Right atrium auricular region (tissue), 2 donors: ENCODE data around the gene PCDH1. TPM values are rescaled to one million over a fixed set of nuclear protein-coding genes. Genes with fewer than 3 reads are reported as not detected.

Experiments
- DNase-seq: peaks from one replicate; pipeline ENCODE4 v3.0.0-alpha.2; 2019; ENCODE audit warnings: low spot score
- H3K27ac ChIP-seq, 2 donors: fragments of 200-600 bp; sonication (generic); 1 replicate in 1 of 2; 2 replicates in 1 of 2; pipeline ENCODE4 v1.5.1; 2016 to 2019
- H3K27me3 ChIP-seq, 2 donors: fragments of 200-600 bp; sonication (generic); one replicate each; pipeline versions ENCODE4 v1.5.1 to v1.6.0; 2017 to 2019
- H3K36me3 ChIP-seq: fragments of 200-600 bp; sonication (generic); one replicate; pipeline ENCODE4 v1.5.1; 2016
- H3K4me1 ChIP-seq, 2 donors: fragments of 200-600 bp; sonication (generic); one replicate each; pipeline versions ENCODE4 v1.5.1 to v1.6.0; 2017 to 2019
- H3K4me3 ChIP-seq, 2 donors: fragments of 200-600 bp; sonication (generic); 1 replicate in 1 of 2; 2 replicates in 1 of 2; pipeline ENCODE4 v1.5.1; 2017 to 2019; ENCODE audit warnings: mild to moderate bottlenecking in 1 of 2, moderate library complexity in 1 of 2
- H3K9me3 ChIP-seq, 2 donors: fragments of 200-600 bp; sonication (generic); one replicate each; pipeline ENCODE4 v1.5.1; 2019
- total RNA-seq, 2 donors: library from RNA; depleted of rRNA; stranded (reverse); fragments of >200 nt; gene quantifications; one replicate each; pipeline ENCODE4 v1.1.0, GENCODE V29; 2016
- TF ChIP-seq, protein P1 (sequence below), 2 donors: fragments of 200-600 bp; sonication (generic); IDR thresholded peaks; one replicate each; pipeline ENCODE4 v1.5.1; 2019; ENCODE audit warnings: antibody characterized with exemption in 2 of 2

Gene PCDH1
- total RNA-seq, 2 donors from 2014 or later, result 22.1 to 25.3 TPM

DNA sequence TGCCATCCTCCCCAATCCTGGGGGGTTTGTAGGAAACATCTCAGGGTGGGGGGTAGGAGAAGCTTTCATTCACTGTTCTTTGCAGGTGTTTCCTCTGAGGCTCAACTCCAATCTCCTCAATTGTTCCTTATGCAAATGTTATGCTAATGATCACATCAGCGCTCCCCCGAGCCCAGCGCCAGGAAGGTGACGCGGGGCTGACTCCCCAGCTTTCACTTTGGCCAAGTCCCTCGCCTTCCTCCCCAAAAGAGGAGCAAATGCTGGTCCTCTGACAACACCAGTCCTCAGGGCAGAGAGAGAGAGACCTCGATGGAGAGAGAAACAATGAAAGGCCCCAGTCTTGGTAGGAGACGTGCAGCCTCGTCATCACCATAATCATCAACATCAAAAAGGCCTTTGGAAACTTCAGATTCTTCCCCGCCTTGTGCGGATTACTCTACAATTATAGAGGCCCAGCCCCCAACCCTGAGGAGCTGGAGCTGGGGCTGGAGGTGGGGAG, 39.1 kb downstream of the PCDH1 start:
- DNase-seq, result no peak
- Histone ChIP-seq H3K9me3 (no peaks in the 10 kb centered on the region), H3K36me3 (no peaks in the 10 kb centered on the region), H3K4me3 (no peak overlapping the region), H3K27me3 (no peaks in the 10 kb centered on the region), H3K4me1 (peaks cover 0 to 77% of the 10 kb centered on the region in 2 donors), H3K27ac (peak overlapping the region; percentile 56 to 60)
- TF ChIP-seq, protein P1, sequence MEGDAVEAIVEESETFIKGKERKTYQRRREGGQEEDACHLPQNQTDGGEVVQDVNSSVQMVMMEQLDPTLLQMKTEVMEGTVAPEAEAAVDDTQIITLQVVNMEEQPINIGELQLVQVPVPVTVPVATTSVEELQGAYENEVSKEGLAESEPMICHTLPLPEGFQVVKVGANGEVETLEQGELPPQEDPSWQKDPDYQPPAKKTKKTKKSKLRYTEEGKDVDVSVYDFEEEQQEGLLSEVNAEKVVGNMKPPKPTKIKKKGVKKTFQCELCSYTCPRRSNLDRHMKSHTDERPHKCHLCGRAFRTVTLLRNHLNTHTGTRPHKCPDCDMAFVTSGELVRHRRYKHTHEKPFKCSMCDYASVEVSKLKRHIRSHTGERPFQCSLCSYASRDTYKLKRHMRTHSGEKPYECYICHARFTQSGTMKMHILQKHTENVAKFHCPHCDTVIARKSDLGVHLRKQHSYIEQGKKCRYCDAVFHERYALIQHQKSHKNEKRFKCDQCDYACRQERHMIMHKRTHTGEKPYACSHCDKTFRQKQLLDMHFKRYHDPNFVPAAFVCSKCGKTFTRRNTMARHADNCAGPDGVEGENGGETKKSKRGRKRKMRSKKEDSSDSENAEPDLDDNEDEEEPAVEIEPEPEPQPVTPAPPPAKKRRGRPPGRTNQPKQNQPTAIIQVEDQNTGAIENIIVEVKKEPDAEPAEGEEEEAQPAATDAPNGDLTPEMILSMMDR (IDR thresholded peaks at IDR 0.05), result no peak

- H3K27ac ChIP-seq, result peak overlapping the region; percentile 56 to 60
- DNase-seq, result no peak
- H3K4me3 ChIP-seq, result no peak overlapping the region
- TF ChIP-seq, protein P1 (IDR thresholded peaks at IDR 0.05), result no peak
- H3K27me3 ChIP-seq, result no peaks in the 10 kb centered on the region
- no peaks in the 10 kb centered on the region for H3K36me3 ChIP-seq
- H3K9me3 ChIP-seq, result no peaks in the 10 kb centered on the region
- H3K4me1 ChIP-seq, result peaks cover 0 to 71% of the 10 kb centered on the region in 2 donors
These were observed 39.7 kb downstream of the PCDH1 start for GRCh38 chr5:141838326-141839014.

DNA sequence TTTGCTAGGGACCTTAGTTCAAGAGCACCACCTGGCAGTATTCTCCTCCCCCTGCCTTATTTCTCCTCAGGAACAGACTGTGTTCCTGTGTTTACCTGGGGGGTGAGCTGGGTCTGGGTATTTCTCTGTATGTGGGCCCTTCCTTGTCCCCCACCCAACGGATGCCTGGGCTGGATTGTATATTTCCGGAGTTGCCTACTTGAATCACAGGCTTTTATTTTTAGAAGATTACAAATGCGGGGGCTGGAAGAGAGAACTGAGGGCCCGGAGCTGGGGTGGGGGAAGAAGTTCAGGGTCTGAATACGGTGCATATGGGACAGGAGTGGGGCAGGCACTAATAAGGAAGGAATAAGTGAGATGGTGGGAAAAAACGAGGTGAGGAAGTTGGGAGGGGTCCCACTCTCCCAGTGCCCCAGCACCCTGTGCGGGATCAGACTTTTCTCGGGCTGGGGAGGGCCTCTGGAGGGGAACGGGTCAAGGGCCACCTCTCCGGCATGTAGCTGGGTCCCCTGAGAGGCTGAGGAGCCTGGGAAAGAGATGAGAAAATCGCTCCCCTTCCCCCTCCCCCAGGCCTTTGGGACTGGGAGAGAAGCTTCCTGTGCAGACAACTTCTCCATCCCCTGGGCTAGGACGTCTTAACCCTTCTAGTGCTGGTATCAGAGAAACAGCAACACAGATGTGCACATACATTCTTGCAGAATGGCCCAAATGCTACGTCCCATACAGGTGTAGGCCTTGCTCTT, 42.1 kb downstream of the PCDH1 start:
- H3K4me1 ChIP-seq, result peaks cover 0 to 49% of the 10 kb centered on the region in 2 donors
- H3K27ac ChIP-seq, result peak overlapping the region; percentile 62 to 70
- DNase-seq, result no peak
- no peaks in the 10 kb centered on the region for H3K9me3 ChIP-seq
- TF ChIP-seq, protein P1 (IDR thresholded peaks at IDR 0.05), result no peak
- peak overlapping the region in 1 of 2 donors; percentile 11 for H3K4me3 ChIP-seq
- no peaks in the 10 kb centered on the region for H3K27me3 ChIP-seq
- no peaks in the 10 kb centered on the region for H3K36me3 ChIP-seq

DNA sequence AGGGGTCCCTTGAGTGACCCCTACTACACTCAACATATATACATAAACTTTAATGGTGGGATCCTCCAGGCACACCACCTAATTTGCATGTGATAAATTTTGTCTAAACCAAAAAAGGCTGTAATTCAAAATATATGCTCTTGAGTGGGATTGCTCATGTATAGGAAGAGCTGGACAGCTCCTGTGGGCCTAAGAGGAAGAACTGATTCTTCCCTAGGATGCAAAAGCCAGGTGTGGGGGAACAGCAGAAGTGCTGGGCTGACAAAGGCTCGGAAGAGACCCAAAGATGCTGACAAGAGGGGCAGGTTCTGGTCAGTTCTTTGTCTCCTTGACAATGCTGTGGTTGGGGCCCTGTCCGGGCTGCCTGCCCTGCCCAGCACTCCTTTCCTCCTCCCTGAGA, 43.9 kb downstream of the PCDH1 start:
- Histone ChIP-seq H3K9me3 (no peaks in the 10 kb centered on the region), H3K27me3 (no peaks in the 10 kb centered on the region), H3K27ac (peak overlapping the region in 1 of 2 donors; percentile 70), H3K4me3 (no peak overlapping the region), H3K4me1 (peaks cover 0 to 36% of the 10 kb centered on the region in 2 donors), H3K36me3 (no peaks in the 10 kb centered on the region)
- no peak for DNase-seq
- TF ChIP-seq, protein P1 (IDR thresholded peaks at IDR 0.05), result no peak

GRCh38 chr5:141832131-141832530, 46.1 kb downstream of the PCDH1 start:
- H3K9me3 ChIP-seq, result no peaks in the 10 kb centered on the region
- no peak overlapping the region for H3K4me3 ChIP-seq
- TF ChIP-seq, protein P1 (IDR thresholded peaks at IDR 0.05), result no peak
- H3K36me3 ChIP-seq, result no peaks in the 10 kb centered on the region
- peaks cover 0 to 24% of the 10 kb centered on the region in 2 donors for H3K4me1 ChIP-seq
- DNase-seq, result no peak
- no peak overlapping the region for H3K27ac ChIP-seq
- H3K27me3 ChIP-seq, result no peaks in the 10 kb centered on the region
